ENCODE results near the gene NANOGP8.

NANOGP8 gene

GRCh38 chr15:35060591-35060990 is 24.5 kb downstream of the NANOGP8 start:
- no peak for DNase-seq (ENCODE audit: low read depth in 2 of 2)

- DNase-seq (ENCODE audit: low read depth in 2 of 2), result no peak
Measured at GRCh38 chr15:35058534-35059054, 26.5 kb downstream of the NANOGP8 start.

- DNase-seq (ENCODE audit: low read depth in 2 of 2), result no peak
Measured at GRCh38 chr15:35055416-35056105, 29.5 kb downstream of the NANOGP8 start.

GRCh38 chr15:35054380-35054779 is 30.7 kb downstream of the NANOGP8 start:
- DNase-seq (ENCODE audit: low read depth in 2 of 2), result no peak

- no peak for DNase-seq (ENCODE audit: low read depth in 2 of 2)
Measured at GRCh38 chr15:35047996-35048395, 37.1 kb downstream of the NANOGP8 start.

- DNase-seq (ENCODE audit: low read depth in 2 of 2), result no peak
Measured at GRCh38 chr15:35047528-35047927, 37.6 kb downstream of the NANOGP8 start.

- no peak for DNase-seq (ENCODE audit: low read depth in 2 of 2)
Measured at GRCh38 chr15:35043373-35044095, 41.6 kb downstream of the NANOGP8 start.

GRCh38 chr15:35040339-35041255 is 44.5 kb downstream of the NANOGP8 start:
- DNase-seq (ENCODE audit: low read depth in 2 of 2), result no peak

GRCh38 chr15:35038626-35039451 is 46.3 kb downstream of the NANOGP8 start:
- no peak for DNase-seq (ENCODE audit: low read depth in 2 of 2)
